ENCODE data around the gene CYB5R3. TPM values are rescaled to one million over a fixed set of nuclear protein-coding genes. Genes with fewer than 3 reads are reported as not detected.
"Not testable (repeated sequence)": the region's sequence is repeated elsewhere in the genome, so short reads cannot be mapped to it uniquely, and the experiment has no call there.

Gene CYB5R3
- total RNA-seq, 1 experiment from 2014 or later: 130 TPM

DNA sequence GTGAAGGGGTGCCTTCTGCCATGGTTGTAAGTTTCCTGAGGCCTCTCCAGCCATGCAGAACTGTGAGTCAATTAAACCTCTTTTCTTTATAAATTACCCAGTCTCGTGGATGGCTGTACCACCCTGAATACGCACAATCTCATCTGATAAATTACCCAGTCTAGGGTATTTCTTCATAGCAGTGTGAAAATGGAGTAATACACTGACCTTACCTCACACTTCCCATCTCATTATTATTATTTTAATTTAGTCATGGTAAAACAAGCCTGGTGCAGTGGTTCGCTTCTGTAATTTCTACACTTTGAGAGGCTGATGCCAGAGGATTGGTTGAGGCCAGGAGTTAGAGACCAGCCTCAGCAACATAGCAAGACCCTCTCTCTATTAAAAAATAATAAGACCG is 30.5 kb upstream of the CYB5R3 start:
- ChIA-PET CTCF (no interaction called here), POLR2A (no interaction called here)
- peaks cover 13% of the 10 kb centered on the region for H3K4me1 ChIP-seq
- Mint-ChIP-seq H3K27me3 (ENCODE audit: insufficient read depth, unreplicated experiment) (no peaks in the 10 kb centered on the region), H3K4me3 (ENCODE audit: unreplicated experiment) (no peak overlapping the region), H3K9me3 (ENCODE audit: unreplicated experiment) (peaks cover 22% of the 10 kb centered on the region), H3K4me1 (ENCODE audit: low read depth, unreplicated experiment) (peaks cover 22% of the 10 kb centered on the region), H3K27ac (ENCODE audit: unreplicated experiment) (no peak overlapping the region), H3K36me3 (ENCODE audit: insufficient read depth, unreplicated experiment) (peaks cover 11% of the 10 kb centered on the region)
- no TSS peak for BruUV-seq (replicated peaks)
- no peak overlapping the region for H3K4me3 ChIP-seq (ENCODE audit: low read depth, low read length)
- H3K36me3 ChIP-seq (ENCODE audit: control insufficient read depth, insufficient read depth, low read length): no peaks in the 10 kb centered on the region
- H3K9me3 ChIP-seq: peaks cover 19% of the 10 kb centered on the region
- H3K27me3 ChIP-seq (replicated peaks; ENCODE audit: control insufficient read depth, insufficient read depth, low read length): no peaks in the 10 kb centered on the region
- DNase-seq: no peak
- TF ChIP-seq, protein P1, sequence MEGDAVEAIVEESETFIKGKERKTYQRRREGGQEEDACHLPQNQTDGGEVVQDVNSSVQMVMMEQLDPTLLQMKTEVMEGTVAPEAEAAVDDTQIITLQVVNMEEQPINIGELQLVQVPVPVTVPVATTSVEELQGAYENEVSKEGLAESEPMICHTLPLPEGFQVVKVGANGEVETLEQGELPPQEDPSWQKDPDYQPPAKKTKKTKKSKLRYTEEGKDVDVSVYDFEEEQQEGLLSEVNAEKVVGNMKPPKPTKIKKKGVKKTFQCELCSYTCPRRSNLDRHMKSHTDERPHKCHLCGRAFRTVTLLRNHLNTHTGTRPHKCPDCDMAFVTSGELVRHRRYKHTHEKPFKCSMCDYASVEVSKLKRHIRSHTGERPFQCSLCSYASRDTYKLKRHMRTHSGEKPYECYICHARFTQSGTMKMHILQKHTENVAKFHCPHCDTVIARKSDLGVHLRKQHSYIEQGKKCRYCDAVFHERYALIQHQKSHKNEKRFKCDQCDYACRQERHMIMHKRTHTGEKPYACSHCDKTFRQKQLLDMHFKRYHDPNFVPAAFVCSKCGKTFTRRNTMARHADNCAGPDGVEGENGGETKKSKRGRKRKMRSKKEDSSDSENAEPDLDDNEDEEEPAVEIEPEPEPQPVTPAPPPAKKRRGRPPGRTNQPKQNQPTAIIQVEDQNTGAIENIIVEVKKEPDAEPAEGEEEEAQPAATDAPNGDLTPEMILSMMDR (IDR thresholded peaks at IDR 0.05; ENCODE audit: insufficient read depth in 1 of 2, low read depth in 1 of 2, low read length in 1 of 2, severe bottlenecking in 1 of 2, unreplicated experiment in 1 of 2): no peak
- intact Hi-C loops (cut with micrococcal nuclease; ENCODE audit: unreplicated experiment): loop anchor here (10.0 kb wide), 2 partner anchors 55 to 95 kb away; no protein-coding TSS in a partner anchor

DNA sequence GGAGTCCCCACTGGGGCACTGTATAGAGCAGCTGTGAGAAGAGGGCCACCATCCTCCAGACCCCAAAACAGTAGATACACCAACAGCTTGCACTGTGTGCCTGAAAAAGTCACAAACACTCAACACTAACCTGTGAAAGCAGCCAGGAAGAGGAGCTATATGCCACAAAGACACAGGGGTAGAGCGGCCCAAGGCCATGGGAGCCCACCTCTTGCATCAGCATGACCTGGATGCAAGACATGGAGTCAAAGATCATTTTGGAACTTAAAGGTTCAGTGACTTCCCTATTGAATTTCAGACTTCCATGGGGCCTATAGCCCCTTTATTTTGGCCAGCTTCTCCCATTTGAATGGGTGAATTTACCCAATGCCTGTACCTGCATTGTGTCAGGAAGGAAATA is 29.7 kb upstream of the CYB5R3 start:
- intact Hi-C loops (cut with micrococcal nuclease; ENCODE audit: unreplicated experiment): no loop called here
- no peaks in the 10 kb centered on the region for H3K27me3 ChIP-seq (replicated peaks; ENCODE audit: control insufficient read depth, insufficient read depth, low read length)
- peaks cover 22% of the 10 kb centered on the region for H3K9me3 Mint-ChIP-seq (ENCODE audit: unreplicated experiment)
- H3K27ac Mint-ChIP-seq (ENCODE audit: unreplicated experiment): no peak overlapping the region
- ChIA-PET POLR2A (no interaction called here), CTCF (no interaction called here)
- H3K36me3 Mint-ChIP-seq (ENCODE audit: insufficient read depth, unreplicated experiment): peaks cover 15% of the 10 kb centered on the region
- H3K4me3 Mint-ChIP-seq (ENCODE audit: unreplicated experiment): no peak overlapping the region
- H3K27me3 Mint-ChIP-seq (ENCODE audit: insufficient read depth, unreplicated experiment): no peaks in the 10 kb centered on the region
- H3K36me3 ChIP-seq (ENCODE audit: control insufficient read depth, insufficient read depth, low read length): no peaks in the 10 kb centered on the region
- no peak for DNase-seq
- H3K9me3 ChIP-seq: peaks cover 19% of the 10 kb centered on the region
- peaks cover 13% of the 10 kb centered on the region for H3K4me1 ChIP-seq
- no TSS peak for BruUV-seq (replicated peaks)
- TF ChIP-seq, protein P1 (IDR thresholded peaks at IDR 0.05; ENCODE audit: insufficient read depth in 1 of 2, low read depth in 1 of 2, low read length in 1 of 2, severe bottlenecking in 1 of 2, unreplicated experiment in 1 of 2): no peak
- H3K4me3 ChIP-seq (ENCODE audit: low read depth, low read length): no peak overlapping the region
- peaks cover 18% of the 10 kb centered on the region for H3K4me1 Mint-ChIP-seq (ENCODE audit: low read depth, unreplicated experiment)

- CTCF ChIA-PET: not testable (repeated sequence)
Observed at GRCh38 chr22:42677936-42678335, 28.7 kb upstream of the CYB5R3 start.

More at GRCh38 chr22:42677936-42678335, 28.7 kb upstream of the CYB5R3 start:
- H3K4me3 Mint-ChIP-seq (ENCODE audit: unreplicated experiment); H3K4me1 ChIP-seq; DNase-seq; H3K4me3 ChIP-seq (ENCODE audit: low read depth, low read length); intact Hi-C loops (cut with micrococcal nuclease; ENCODE audit: unreplicated experiment); BruUV-seq (replicated peaks); POLR2A ChIA-PET; H3K27ac Mint-ChIP-seq (ENCODE audit: unreplicated experiment); H3K27me3 Mint-ChIP-seq (ENCODE audit: insufficient read depth, unreplicated experiment); H3K36me3 ChIP-seq (ENCODE audit: control insufficient read depth, insufficient read depth, low read length); H3K27me3 ChIP-seq (replicated peaks; ENCODE audit: control insufficient read depth, insufficient read depth, low read length): not testable (repeated sequence)
- peaks cover 19% of the 10 kb centered on the region for H3K9me3 ChIP-seq
- Mint-ChIP-seq H3K9me3 (ENCODE audit: unreplicated experiment) (peaks cover 22% of the 10 kb centered on the region), H3K36me3 (ENCODE audit: insufficient read depth, unreplicated experiment) (peaks cover 15% of the 10 kb centered on the region), H3K4me1 (ENCODE audit: low read depth, unreplicated experiment) (peaks cover 16% of the 10 kb centered on the region)
